NT2/D1 (cell line): Measurements from ENCODE around the gene ACBD4.
A peak's percentile ranks its signal among the peaks of the same experiment; 100 is the strongest.

Experiments
- DNase-seq: peaks from one replicate; pipeline ENCODE4 v3.0.0-alpha.2; 2011; ENCODE audit warnings: low read depth, low spot score
- H3K27me3 ChIP-seq: 2 replicates; pipeline ENCODE4 v1.6.0; 2011; ENCODE audit warnings: mild to moderate bottlenecking; ENCODE audit not compliant: insufficient read length, insufficient read depth
- H3K36me3 ChIP-seq: 2 replicates; pipeline ENCODE4 v1.6.1; 2011; ENCODE audit warnings: mild to moderate bottlenecking, low read length, mixed read lengths; ENCODE audit not compliant: insufficient read depth, insufficient read length
- H3K4me1 ChIP-seq: 2 replicates; pipeline ENCODE4 v1.5.1; 2011; ENCODE audit not compliant: insufficient read depth, insufficient read length
- H3K4me3 ChIP-seq: 2 replicates; pipeline ENCODE4 v1.5.1; 2011; ENCODE audit warnings: low read depth; ENCODE audit not compliant: insufficient read length
- H3K9ac ChIP-seq: 2 replicates; pipeline ENCODE4 v1.6.0; 2011; ENCODE audit warnings: low read depth; ENCODE audit not compliant: insufficient read length
- H3K9me3 ChIP-seq: 2 replicates; pipeline ENCODE4 v1.5.1; 2011; ENCODE audit warnings: mild to moderate bottlenecking, low read length; ENCODE audit not compliant: insufficient read depth
- SUZ12 ChIP-seq: IDR thresholded peaks from 2 replicates; pipeline ENCODE4 v1.6.1; 2011; ENCODE audit not compliant: insufficient read length, insufficient read depth; ENCODE audit errors: extremely low read depth
- YY1 ChIP-seq: IDR thresholded peaks from 2 replicates; pipeline ENCODE4 v1.6.1; 2011; ENCODE audit not compliant: insufficient read length, insufficient read depth
- ZNF274 ChIP-seq: IDR thresholded peaks from 2 replicates; pipeline ENCODE4 v1.6.1; 2011; ENCODE audit warnings: mild to moderate bottlenecking, low read depth, low read length

Gene ACBD4

GRCh38 chr17:45170280-45170930 is 34.9 kb downstream of the ACBD4 start:
- DNase-seq, result no peak

GRCh38 chr17:45170931-45171337 is 35.4 kb downstream of the ACBD4 start:
- H3K9ac ChIP-seq, result peak overlapping the region; percentile 71
- H3K9me3 ChIP-seq, result no peaks in the 10 kb centered on the region
- no peak for DNase-seq
- H3K27me3 ChIP-seq, result no peaks in the 10 kb centered on the region
- TF ChIP-seq YY1, result no peak
- TF ChIP-seq SUZ12, result no peak
- no peak for TF ChIP-seq ZNF274
- no peak overlapping the region for H3K4me3 ChIP-seq
- H3K4me1 ChIP-seq, result peaks cover 30% of the 10 kb centered on the region
- H3K36me3 ChIP-seq, result peaks cover 23% of the 10 kb centered on the region

More at GRCh38 chr17:45170280-45170930, 34.9 kb downstream of the ACBD4 start:
- TF ChIP-seq YY1 (no peak), ZNF274 (no peak), SUZ12 (no peak)
- H3K4me3 ChIP-seq, result no peak overlapping the region
- peaks cover 23% of the 10 kb centered on the region for H3K36me3 ChIP-seq
- H3K4me1 ChIP-seq, result peaks cover 30% of the 10 kb centered on the region
- H3K9me3 ChIP-seq, result no peaks in the 10 kb centered on the region
- peak overlapping the region; percentile 71 for H3K9ac ChIP-seq
- no peaks in the 10 kb centered on the region for H3K27me3 ChIP-seq

GRCh38 chr17:45171338-45172231 is 36.1 kb downstream of the ACBD4 start:
- Histone ChIP-seq H3K9me3 (no peaks in the 10 kb centered on the region), H3K4me1 (peaks cover 30% of the 10 kb centered on the region), H3K36me3 (peaks cover 23% of the 10 kb centered on the region), H3K27me3 (no peaks in the 10 kb centered on the region), H3K9ac (peak overlapping the region; percentile 71), H3K4me3 (peak overlapping the region; percentile 0)
- no peak for TF ChIP-seq SUZ12
- no peak for TF ChIP-seq ZNF274
- no peak for TF ChIP-seq YY1
- no peak for DNase-seq

GRCh38 chr17:45172232-45172540 is 36.7 kb downstream of the ACBD4 start:
- Histone ChIP-seq H3K9me3 (no peaks in the 10 kb centered on the region), H3K4me3 (peak overlapping the region; percentile 0), H3K4me1 (peaks cover 30% of the 10 kb centered on the region), H3K36me3 (peaks cover 23% of the 10 kb centered on the region), H3K27me3 (no peaks in the 10 kb centered on the region), H3K9ac (peak overlapping the region; percentile 63)
- DNase-seq, result no peak
- TF ChIP-seq YY1, result no peak
- TF ChIP-seq ZNF274, result no peak
- no peak for TF ChIP-seq SUZ12

- no peak for DNase-seq
- H3K4me1 ChIP-seq, result peaks cover 30% of the 10 kb centered on the region
These were observed 37.2 kb downstream of the ACBD4 start for GRCh38 chr17:45172541-45173286.

GRCh38 chr17:45175759-45176115 is 40.2 kb downstream of the ACBD4 start:
- H3K9me3 ChIP-seq, result no peaks in the 10 kb centered on the region
- H3K36me3 ChIP-seq, result peaks cover 1% of the 10 kb centered on the region
- TF ChIP-seq YY1 (no peak), ZNF274 (no peak), SUZ12 (no peak)
- H3K27me3 ChIP-seq, result no peaks in the 10 kb centered on the region
- no peak for DNase-seq
- peaks cover 22% of the 10 kb centered on the region for H3K4me1 ChIP-seq
- H3K9ac ChIP-seq, result no peak overlapping the region
- no peak overlapping the region for H3K4me3 ChIP-seq

More at GRCh38 chr17:45172541-45173286, 37.2 kb downstream of the ACBD4 start:
- Histone ChIP-seq H3K9me3 (no peaks in the 10 kb centered on the region), H3K4me3 (no peak overlapping the region), H3K36me3 (peaks cover 23% of the 10 kb centered on the region), H3K9ac (peak overlapping the region; percentile 63), H3K27me3 (no peaks in the 10 kb centered on the region)
- no peak for TF ChIP-seq ZNF274
- TF ChIP-seq YY1, result no peak
- no peak for TF ChIP-seq SUZ12
